HEK293T (cell line): ENCODE measurements around the gene GPR63.

Experiments used
- ARNT ChIP-seq: fragments of 450-650 bp; IDR thresholded peaks from 2 replicates; pipeline ENCODE4 v1.6.1; 2017; ENCODE audit warnings: mild to moderate bottlenecking
- ELF4 ChIP-seq: fragments of 450-650 bp; IDR thresholded peaks from 2 replicates; pipeline ENCODE4 v1.6.1; 2017; ENCODE audit warnings: antibody characterized with exemption
- LEF1 ChIP-seq: fragments of 450-650 bp; IDR thresholded peaks from 2 replicates; pipeline ENCODE4 v1.6.1; 2017; ENCODE audit warnings: mild to moderate bottlenecking, borderline replicate concordance
- SP1 ChIP-seq: fragments of 450-650 bp; IDR thresholded peaks from 2 replicates; pipeline ENCODE4 v1.6.1; 2017
- SUZ12 ChIP-seq: fragments of 450-650 bp; IDR thresholded peaks from 2 replicates; pipeline ENCODE4 v1.6.1; 2016; ENCODE audit warnings: mild to moderate bottlenecking

DNA sequence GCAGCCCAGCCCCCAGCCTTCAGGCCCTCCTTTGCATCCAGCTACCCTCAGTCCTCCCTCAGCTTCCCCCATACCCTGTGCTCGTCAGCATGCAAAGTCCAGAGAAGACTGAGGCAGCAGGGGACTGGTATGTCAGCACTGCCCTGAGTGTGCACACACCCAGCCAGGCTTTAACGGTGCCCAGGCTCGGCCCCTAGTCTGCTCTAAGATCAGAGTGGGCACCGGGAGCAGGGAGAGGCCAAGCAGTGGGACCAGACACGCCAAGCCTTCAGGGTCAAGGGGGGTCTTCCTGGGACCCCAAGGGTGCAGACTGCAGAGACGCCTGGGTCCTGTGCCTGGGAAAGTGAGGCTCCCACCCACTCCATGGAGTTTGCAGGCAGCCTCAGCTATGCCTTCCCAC is 74.7 kb downstream of the GPR63 start:
- TF ChIP-seq SP1, result no peak
- TF ChIP-seq SUZ12, result no peak
- no peak for TF ChIP-seq ARNT
- no peak for TF ChIP-seq ELF4
- no peak for TF ChIP-seq LEF1
